HepG2 (cell line): ENCODE data around the gene PRRT2. TPM values are rescaled to one million over a fixed set of nuclear protein-coding genes. Genes with fewer than 3 reads are reported as not detected.

Experiments
- ADNP ChIP-seq: sonication (generic); formaldehyde crosslinking; IDR thresholded peaks from 2 replicates; pipeline ENCODE4 v1.4.0; 2020; ENCODE audit warnings: missing genetic modification reagents
- DR1 ChIP-seq: sonication (generic); formaldehyde crosslinking; IDR thresholded peaks from 2 replicates; pipeline ENCODE4 v1.8.0; 2021; ENCODE audit warnings: mild to moderate bottlenecking, missing genetic modification reagents, inconsistent platforms
- MAZ ChIP-seq, 2 experiments: sonication (generic) in 1 of 2; formaldehyde crosslinking in 1 of 2; IDR thresholded peaks; 2 replicates each; pipeline versions ENCODE4 v1.5.0 to v1.6.1; 2012 to 2020; ENCODE audit warnings: low read depth in 2 of 2, mild to moderate bottlenecking in 2 of 2, borderline replicate concordance in 1 of 2, improper control_type of control experiment in 1 of 2, low read length in 1 of 2, missing genetic modification reagents in 1 of 2, moderate library complexity in 1 of 2
- NFE2 ChIP-seq: sonication (generic); formaldehyde crosslinking; IDR thresholded peaks from 2 replicates; pipeline ENCODE4 v1.4.0; 2020; ENCODE audit warnings: missing genetic modification reagents
- PHF21A ChIP-seq: sonication (generic); formaldehyde crosslinking; IDR thresholded peaks from 2 replicates; pipeline ENCODE4 v1.5.0; 2020; ENCODE audit warnings: mild to moderate bottlenecking, missing genetic modification reagents
- TARDBP ChIP-seq: sonication (generic); formaldehyde crosslinking; IDR thresholded peaks from 2 replicates; pipeline ENCODE4 v1.8.0; 2022; ENCODE audit warnings: mild to moderate bottlenecking, missing genetic modification reagents
- ZMYM2 ChIP-seq: sonication (generic); formaldehyde crosslinking; IDR thresholded peaks from 2 replicates; pipeline ENCODE4 v1.8.0; 2022; ENCODE audit warnings: mild to moderate bottlenecking, missing genetic modification reagents
- ZNF547 ChIP-seq: sonication (generic); formaldehyde crosslinking; IDR thresholded peaks from 2 replicates; pipeline ENCODE4 v1.5.1; 2020; ENCODE audit warnings: mild to moderate bottlenecking, missing genetic modification reagents
- ZNF674 ChIP-seq: sonication (generic); formaldehyde crosslinking; IDR thresholded peaks from 2 replicates; pipeline ENCODE4 v1.5.0; 2020; ENCODE audit warnings: low read depth, mild to moderate bottlenecking, missing genetic modification reagents
- ZNF782 ChIP-seq: sonication (generic); formaldehyde crosslinking; IDR thresholded peaks from 2 replicates; pipeline ENCODE4 v1.4.0; 2020; ENCODE audit warnings: missing genetic modification reagents, mild to moderate bottlenecking, borderline replicate concordance
- polyA plus RNA-seq, 8 experiments: library from polyadenylated mRNA; depleted of rRNA in 3 of 8; stranded (reverse) in 7 of 8; unstranded in 1 of 8; fragments of >200 nt; fragmentation: Illumina TruSeq in 4 of 8; extraction: Trizol in 4 of 8; gene quantifications; 2 replicates each; pipeline versions ENCODE4 v1.2.1 to v1.2.3, GENCODE V29; 2011 to 2016; ENCODE audit warnings: low read depth in 4 of 8, missing spikeins in 1 of 8, mixed read lengths in 1 of 8; ENCODE audit not compliant: insufficient read depth in 1 of 8
- total RNA-seq, 5 experiments: library from RNA; depleted of rRNA; stranded (reverse); fragments of >200 nt; fragmentation: Illumina TruSeq; extraction: Trizol; gene quantifications; 2 replicates each; pipeline ENCODE4 v1.2.3, GENCODE V29; 2016; ENCODE audit warnings: low read depth in 1 of 5
- TF ChIP-seq, protein P1 (sequence below): sonication (generic); formaldehyde crosslinking; IDR thresholded peaks from 2 replicates; pipeline ENCODE4 v1.4.0; 2020; ENCODE audit warnings: missing genetic modification reagents
- TF ChIP-seq, protein P2 (sequence below): sonication (generic); formaldehyde crosslinking; conservative IDR thresholded peaks from 2 replicates; pipeline ENCODE4 v1.4.0; 2020; ENCODE audit warnings: mild to moderate bottlenecking, missing genetic modification reagents, moderate library complexity
- TF ChIP-seq, protein P3 (sequence below): sonication (generic); formaldehyde crosslinking; IDR thresholded peaks from 2 replicates; pipeline ENCODE4 v1.5.0; 2020; ENCODE audit warnings: missing genetic modification reagents
- TF ChIP-seq, protein P4 (sequence below), 2 experiments: sonication (generic) in 1 of 2; formaldehyde crosslinking in 1 of 2; IDR thresholded peaks; 2 replicates each; pipeline versions ENCODE4 v1.5.1 to v1.6.1; 2011 to 2020; ENCODE audit warnings: borderline replicate concordance in 1 of 2, low read depth in 1 of 2, low read length in 1 of 2, mild to moderate bottlenecking in 1 of 2, missing genetic modification reagents in 1 of 2, moderate library complexity in 1 of 2
- TF ChIP-seq, protein P5 (sequence below): sonication (generic); formaldehyde crosslinking; IDR thresholded peaks from 2 replicates; pipeline ENCODE4 v1.4.0; 2020; ENCODE audit warnings: missing genetic modification reagents

The PRRT2 gene
- total and polyA plus RNA-seq, 2 of the 13 experiments (the other 11 are each of a cell fraction or from before 2014, with no cell fraction given), result 0.51 to 1.1 TPM

DNA sequence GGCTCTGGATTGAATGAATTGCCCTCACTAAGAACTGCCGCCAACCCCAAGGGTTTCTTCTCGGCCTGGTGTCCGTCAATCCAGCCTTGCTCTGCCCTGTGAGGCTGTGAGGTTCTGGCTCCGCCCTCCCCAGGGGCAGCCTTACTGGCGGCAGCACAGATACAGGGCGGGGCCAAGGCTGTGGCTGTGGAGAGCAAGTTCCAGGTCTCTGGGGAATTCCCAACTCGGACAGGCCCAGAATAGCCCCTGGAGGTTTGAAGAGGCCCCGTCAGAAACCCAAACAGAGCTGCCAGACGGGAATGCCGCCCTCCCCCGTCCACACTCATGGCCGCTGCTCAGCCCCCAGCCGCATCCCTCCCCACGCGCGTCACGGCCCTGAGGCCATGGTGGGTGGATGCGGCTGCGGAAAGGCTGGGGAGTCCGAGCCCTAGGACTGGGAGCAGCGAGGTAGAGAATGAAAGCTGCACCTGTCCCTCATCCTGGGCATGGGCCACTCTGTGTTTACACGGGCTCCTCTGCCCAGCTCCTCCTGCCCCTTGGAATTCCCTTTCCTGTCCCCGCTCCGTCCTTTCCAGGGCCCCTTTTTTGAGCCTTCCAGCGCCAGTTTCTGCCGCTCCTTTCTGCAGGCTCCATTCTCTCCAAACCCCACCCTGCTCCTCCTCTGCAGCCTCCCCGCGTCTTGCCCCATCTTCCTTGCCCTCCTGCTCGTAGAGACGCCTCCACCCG, 660 bp upstream of the PRRT2 start (continued):
- TF ChIP-seq MAZ (IDR thresholded peaks at IDR 0.05; ENCODE audit: borderline replicate concordance, low read depth, low read length) (peak; percentile 45; the same call in 1 of the 2 replicates), MAZ (CRISPR knock-in tag; IDR thresholded peaks at IDR 0.05; ENCODE audit: low read depth) (no peak; the same call in 1 of the 2 replicates), ZMYM2 (CRISPR knock-in tag) (0 out of 2 replicates have a peak, but pooled peaks have one; percentile 53), DR1 (CRISPR knock-in tag) (peak; percentile 35; the same call in 1 of the 2 replicates), NFE2 (CRISPR knock-in tag) (no peak), PHF21A (CRISPR knock-in tag) (peak; percentile 95), ZNF674 (CRISPR knock-in tag) (no peak), ADNP (CRISPR knock-in tag) (no peak), ZNF547 (no peak), TARDBP (peak; percentile 87; the same call in 1 of the 2 replicates), ZNF782 (no peak)
- TF ChIP-seq, protein P1, sequence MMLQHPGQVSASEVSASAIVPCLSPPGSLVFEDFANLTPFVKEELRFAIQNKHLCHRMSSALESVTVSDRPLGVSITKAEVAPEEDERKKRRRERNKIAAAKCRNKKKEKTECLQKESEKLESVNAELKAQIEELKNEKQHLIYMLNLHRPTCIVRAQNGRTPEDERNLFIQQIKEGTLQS (CRISPR knock-in tag), result no peak
- TF ChIP-seq, protein P2, sequence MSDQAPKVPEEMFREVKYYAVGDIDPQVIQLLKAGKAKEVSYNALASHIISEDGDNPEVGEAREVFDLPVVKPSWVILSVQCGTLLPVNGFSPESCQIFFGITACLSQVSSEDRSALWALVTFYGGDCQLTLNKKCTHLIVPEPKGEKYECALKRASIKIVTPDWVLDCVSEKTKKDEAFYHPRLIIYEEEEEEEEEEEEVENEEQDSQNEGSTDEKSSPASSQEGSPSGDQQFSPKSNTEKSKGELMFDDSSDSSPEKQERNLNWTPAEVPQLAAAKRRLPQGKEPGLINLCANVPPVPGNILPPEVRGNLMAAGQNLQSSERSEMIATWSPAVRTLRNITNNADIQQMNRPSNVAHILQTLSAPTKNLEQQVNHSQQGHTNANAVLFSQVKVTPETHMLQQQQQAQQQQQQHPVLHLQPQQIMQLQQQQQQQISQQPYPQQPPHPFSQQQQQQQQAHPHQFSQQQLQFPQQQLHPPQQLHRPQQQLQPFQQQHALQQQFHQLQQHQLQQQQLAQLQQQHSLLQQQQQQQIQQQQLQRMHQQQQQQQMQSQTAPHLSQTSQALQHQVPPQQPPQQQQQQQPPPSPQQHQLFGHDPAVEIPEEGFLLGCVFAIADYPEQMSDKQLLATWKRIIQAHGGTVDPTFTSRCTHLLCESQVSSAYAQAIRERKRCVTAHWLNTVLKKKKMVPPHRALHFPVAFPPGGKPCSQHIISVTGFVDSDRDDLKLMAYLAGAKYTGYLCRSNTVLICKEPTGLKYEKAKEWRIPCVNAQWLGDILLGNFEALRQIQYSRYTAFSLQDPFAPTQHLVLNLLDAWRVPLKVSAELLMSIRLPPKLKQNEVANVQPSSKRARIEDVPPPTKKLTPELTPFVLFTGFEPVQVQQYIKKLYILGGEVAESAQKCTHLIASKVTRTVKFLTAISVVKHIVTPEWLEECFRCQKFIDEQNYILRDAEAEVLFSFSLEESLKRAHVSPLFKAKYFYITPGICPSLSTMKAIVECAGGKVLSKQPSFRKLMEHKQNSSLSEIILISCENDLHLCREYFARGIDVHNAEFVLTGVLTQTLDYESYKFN (CRISPR knock-in tag), result peak; percentile 62
- TF ChIP-seq, protein P3, sequence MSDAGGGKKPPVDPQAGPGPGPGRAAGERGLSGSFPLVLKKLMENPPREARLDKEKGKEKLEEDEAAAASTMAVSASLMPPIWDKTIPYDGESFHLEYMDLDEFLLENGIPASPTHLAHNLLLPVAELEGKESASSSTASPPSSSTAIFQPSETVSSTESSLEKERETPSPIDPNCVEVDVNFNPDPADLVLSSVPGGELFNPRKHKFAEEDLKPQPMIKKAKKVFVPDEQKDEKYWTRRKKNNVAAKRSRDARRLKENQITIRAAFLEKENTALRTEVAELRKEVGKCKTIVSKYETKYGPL (CRISPR knock-in tag), result no peak
- TF ChIP-seq, protein P4, sequence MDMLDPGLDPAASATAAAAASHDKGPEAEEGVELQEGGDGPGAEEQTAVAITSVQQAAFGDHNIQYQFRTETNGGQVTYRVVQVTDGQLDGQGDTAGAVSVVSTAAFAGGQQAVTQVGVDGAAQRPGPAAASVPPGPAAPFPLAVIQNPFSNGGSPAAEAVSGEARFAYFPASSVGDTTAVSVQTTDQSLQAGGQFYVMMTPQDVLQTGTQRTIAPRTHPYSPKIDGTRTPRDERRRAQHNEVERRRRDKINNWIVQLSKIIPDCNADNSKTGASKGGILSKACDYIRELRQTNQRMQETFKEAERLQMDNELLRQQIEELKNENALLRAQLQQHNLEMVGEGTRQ (IDR thresholded peaks at IDR 0.05; ENCODE audit: low read depth, low read length), result no peak
- TF ChIP-seq, protein P4 (CRISPR knock-in tag; IDR thresholded peaks at IDR 0.05; ENCODE audit: borderline replicate concordance), result no peak
- TF ChIP-seq, protein P5, sequence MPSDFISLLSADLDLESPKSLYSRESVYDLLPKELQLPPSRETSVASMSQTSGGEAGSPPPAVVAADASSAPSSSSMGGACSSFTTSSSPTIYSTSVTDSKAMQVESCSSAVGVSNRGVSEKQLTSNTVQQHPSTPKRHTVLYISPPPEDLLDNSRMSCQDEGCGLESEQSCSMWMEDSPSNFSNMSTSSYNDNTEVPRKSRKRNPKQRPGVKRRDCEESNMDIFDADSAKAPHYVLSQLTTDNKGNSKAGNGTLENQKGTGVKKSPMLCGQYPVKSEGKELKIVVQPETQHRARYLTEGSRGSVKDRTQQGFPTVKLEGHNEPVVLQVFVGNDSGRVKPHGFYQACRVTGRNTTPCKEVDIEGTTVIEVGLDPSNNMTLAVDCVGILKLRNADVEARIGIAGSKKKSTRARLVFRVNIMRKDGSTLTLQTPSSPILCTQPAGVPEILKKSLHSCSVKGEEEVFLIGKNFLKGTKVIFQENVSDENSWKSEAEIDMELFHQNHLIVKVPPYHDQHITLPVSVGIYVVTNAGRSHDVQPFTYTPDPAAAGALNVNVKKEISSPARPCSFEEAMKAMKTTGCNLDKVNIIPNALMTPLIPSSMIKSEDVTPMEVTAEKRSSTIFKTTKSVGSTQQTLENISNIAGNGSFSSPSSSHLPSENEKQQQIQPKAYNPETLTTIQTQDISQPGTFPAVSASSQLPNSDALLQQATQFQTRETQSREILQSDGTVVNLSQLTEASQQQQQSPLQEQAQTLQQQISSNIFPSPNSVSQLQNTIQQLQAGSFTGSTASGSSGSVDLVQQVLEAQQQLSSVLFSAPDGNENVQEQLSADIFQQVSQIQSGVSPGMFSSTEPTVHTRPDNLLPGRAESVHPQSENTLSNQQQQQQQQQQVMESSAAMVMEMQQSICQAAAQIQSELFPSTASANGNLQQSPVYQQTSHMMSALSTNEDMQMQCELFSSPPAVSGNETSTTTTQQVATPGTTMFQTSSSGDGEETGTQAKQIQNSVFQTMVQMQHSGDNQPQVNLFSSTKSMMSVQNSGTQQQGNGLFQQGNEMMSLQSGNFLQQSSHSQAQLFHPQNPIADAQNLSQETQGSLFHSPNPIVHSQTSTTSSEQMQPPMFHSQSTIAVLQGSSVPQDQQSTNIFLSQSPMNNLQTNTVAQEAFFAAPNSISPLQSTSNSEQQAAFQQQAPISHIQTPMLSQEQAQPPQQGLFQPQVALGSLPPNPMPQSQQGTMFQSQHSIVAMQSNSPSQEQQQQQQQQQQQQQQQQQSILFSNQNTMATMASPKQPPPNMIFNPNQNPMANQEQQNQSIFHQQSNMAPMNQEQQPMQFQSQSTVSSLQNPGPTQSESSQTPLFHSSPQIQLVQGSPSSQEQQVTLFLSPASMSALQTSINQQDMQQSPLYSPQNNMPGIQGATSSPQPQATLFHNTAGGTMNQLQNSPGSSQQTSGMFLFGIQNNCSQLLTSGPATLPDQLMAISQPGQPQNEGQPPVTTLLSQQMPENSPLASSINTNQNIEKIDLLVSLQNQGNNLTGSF (CRISPR knock-in tag), result no peak
